DND-41 (cell line): ENCODE data around the gene XPR1.

Experiments
- EZH2 ChIP-seq: IDR thresholded peaks from 3 replicates; pipeline ENCODE4 v1.6.1; 2012; ENCODE audit warnings: borderline replicate concordance, low read depth, mild to moderate bottlenecking, moderate library complexity, low read length, inconsistent platforms; ENCODE audit not compliant: severe bottlenecking
- TF ChIP-seq, protein P1 (sequence below): IDR thresholded peaks from 2 replicates; pipeline ENCODE4 v1.5.1; 2012; ENCODE audit warnings: borderline replicate concordance, low read length, moderate library complexity, mild to moderate bottlenecking; ENCODE audit not compliant: poor library complexity, severe bottlenecking; ENCODE audit errors: extremely low read depth

DNA sequence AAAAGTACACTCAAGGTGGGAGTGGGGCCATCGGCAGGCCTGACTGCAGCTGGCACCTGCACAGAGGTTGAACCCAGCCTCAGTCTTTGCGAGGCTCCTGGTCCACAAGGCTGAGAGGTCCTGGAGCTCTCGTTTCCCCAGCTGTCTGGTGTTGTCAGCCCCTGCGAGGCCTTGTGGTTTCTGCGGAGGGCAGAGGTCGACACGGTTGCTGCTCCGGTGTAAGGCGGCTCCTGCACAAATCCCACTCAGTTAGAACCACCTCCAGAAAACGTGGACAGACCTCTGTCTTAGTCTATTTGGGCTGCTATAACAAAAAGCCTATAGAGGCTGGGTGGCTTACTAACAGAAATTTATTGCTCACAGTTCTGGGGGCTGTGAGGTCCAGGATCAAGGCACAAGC, 286.7 kb downstream of the XPR1 start:
- TF ChIP-seq EZH2, result no peak
- TF ChIP-seq, protein P1, sequence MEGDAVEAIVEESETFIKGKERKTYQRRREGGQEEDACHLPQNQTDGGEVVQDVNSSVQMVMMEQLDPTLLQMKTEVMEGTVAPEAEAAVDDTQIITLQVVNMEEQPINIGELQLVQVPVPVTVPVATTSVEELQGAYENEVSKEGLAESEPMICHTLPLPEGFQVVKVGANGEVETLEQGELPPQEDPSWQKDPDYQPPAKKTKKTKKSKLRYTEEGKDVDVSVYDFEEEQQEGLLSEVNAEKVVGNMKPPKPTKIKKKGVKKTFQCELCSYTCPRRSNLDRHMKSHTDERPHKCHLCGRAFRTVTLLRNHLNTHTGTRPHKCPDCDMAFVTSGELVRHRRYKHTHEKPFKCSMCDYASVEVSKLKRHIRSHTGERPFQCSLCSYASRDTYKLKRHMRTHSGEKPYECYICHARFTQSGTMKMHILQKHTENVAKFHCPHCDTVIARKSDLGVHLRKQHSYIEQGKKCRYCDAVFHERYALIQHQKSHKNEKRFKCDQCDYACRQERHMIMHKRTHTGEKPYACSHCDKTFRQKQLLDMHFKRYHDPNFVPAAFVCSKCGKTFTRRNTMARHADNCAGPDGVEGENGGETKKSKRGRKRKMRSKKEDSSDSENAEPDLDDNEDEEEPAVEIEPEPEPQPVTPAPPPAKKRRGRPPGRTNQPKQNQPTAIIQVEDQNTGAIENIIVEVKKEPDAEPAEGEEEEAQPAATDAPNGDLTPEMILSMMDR, result no peak
